Activated CD8-positive, alpha-beta T cell treated with anti-CD3 and anti-CD28 coated beads for 36 hours (primary cell): ENCODE results near the gene MAGI3. TPM values are rescaled to one million over a fixed set of nuclear protein-coding genes. Genes with fewer than 3 reads are reported as not detected.

Experiments
- ATAC-seq: fragments of 200-7000 bp; cut with Tn5 transposase; one replicate; pipeline ENCODE4 v1.10.0; 2021; ENCODE audit warnings: mild to moderate bottlenecking, moderate library complexity
- CTCF ChIA-PET: fragments of 350-600 bp; sonication (Branson Sonifier 250); formaldehyde crosslinking; loops from one replicate; lab custom pipeline; 2021; ENCODE audit warnings: antibody characterized with exemption; lab: Charles Lee
- POLR2A ChIA-PET: fragments of 350-600 bp; sonication (Branson Sonifier 250); formaldehyde crosslinking; loops from one replicate; lab custom pipeline; 2021; ENCODE audit warnings: antibody characterized with exemption; lab: Charles Lee
- DNase-seq: peaks from one replicate; pipeline ENCODE4 v3.0.0-alpha.2; 2020
- H3K27ac Mint-ChIP-seq: one replicate; pipeline ENCODE4 v1.8.0; 2021; ENCODE audit warnings: mild to moderate bottlenecking, mixed read lengths
- H3K27me3 Mint-ChIP-seq: one replicate; pipeline ENCODE4 v1.8.0; 2021; ENCODE audit warnings: mixed read lengths
- H3K36me3 Mint-ChIP-seq: one replicate; pipeline ENCODE4 v1.8.0; 2021; ENCODE audit warnings: low read depth, mixed read lengths
- H3K4me1 Mint-ChIP-seq: one replicate; pipeline ENCODE4 v1.8.0; 2021; ENCODE audit warnings: low read depth, mixed read lengths
- H3K4me3 Mint-ChIP-seq: one replicate; pipeline ENCODE4 v1.8.0; 2021; ENCODE audit warnings: mild to moderate bottlenecking, moderate library complexity, mixed read lengths
- H3K9me3 Mint-ChIP-seq: one replicate; pipeline ENCODE4 v1.8.0; 2021; ENCODE audit warnings: mixed read lengths
- CTCF ChIP-seq: fragments of 200-600 bp; IDR thresholded peaks from one replicate; pipeline ENCODE4 v1.8.0; 2022; ENCODE audit warnings: antibody characterized with exemption, mild to moderate bottlenecking
- intact Hi-C: fragments of 100-400 bp; cut with micrococcal nuclease; formaldehyde crosslinking; loops from one replicate; pipeline ENCODE4 v1.10.0; 2022
- total RNA-seq, 2 experiments: library from RNA; stranded (reverse); gene quantifications; one replicate each; pipeline ENCODE4 v1.2.3, GENCODE V29; 2021

The MAGI3 gene
- total RNA-seq, 2 experiments from 2014 or later: 2.5 to 3.1 TPM

- Mint-ChIP-seq H3K4me3 (no peak overlapping the region), H3K36me3 (no peaks in the 10 kb centered on the region), H3K27ac (no peak overlapping the region), H3K9me3 (no peaks in the 10 kb centered on the region), H3K27me3 (no peaks in the 10 kb centered on the region), H3K4me1 (no peaks in the 10 kb centered on the region)
- no peak for ATAC-seq
- no peak for DNase-seq
- ChIA-PET CTCF (no interaction called here), POLR2A (no interaction called here)
- no peak for TF ChIP-seq CTCF
- intact Hi-C loops: no loop called here
These were observed 266.8 kb downstream of the MAGI3 start for GRCh38 chr1:113657126-113657525.

- no peaks in the 10 kb centered on the region for H3K36me3 Mint-ChIP-seq
- no peaks in the 10 kb centered on the region for H3K4me1 Mint-ChIP-seq
- no peaks in the 10 kb centered on the region for H3K27me3 Mint-ChIP-seq
- ATAC-seq: no peak
- POLR2A ChIA-PET: no interaction called here
- intact Hi-C loops: no loop called here
- H3K27ac Mint-ChIP-seq: no peak overlapping the region
- CTCF ChIA-PET: no interaction called here
- H3K9me3 Mint-ChIP-seq: no peaks in the 10 kb centered on the region
- DNase-seq: no peak
- TF ChIP-seq CTCF: no peak
- H3K4me3 Mint-ChIP-seq: no peak overlapping the region
These were observed 267.3 kb downstream of the MAGI3 start for GRCh38 chr1:113657556-113658063.

GRCh38 chr1:113659035-113659434 is 268.7 kb downstream of the MAGI3 start:
- DNase-seq (no peak), ATAC-seq (no peak)
- Mint-ChIP-seq H3K4me1 (no peaks in the 10 kb centered on the region), H3K27me3 (no peaks in the 10 kb centered on the region), H3K36me3 (no peaks in the 10 kb centered on the region), H3K27ac (no peak overlapping the region), H3K4me3 (no peak overlapping the region), H3K9me3 (no peaks in the 10 kb centered on the region)
- CTCF ChIA-PET: no interaction called here
- POLR2A ChIA-PET: no interaction called here
- intact Hi-C loops: no loop called here
- TF ChIP-seq CTCF: no peak

GRCh38 chr1:113659556-113659955 is 269.2 kb downstream of the MAGI3 start:
- Mint-ChIP-seq H3K4me1 (no peaks in the 10 kb centered on the region), H3K9me3 (no peaks in the 10 kb centered on the region), H3K27ac (no peak overlapping the region), H3K36me3 (no peaks in the 10 kb centered on the region), H3K27me3 (no peaks in the 10 kb centered on the region), H3K4me3 (no peak overlapping the region)
- intact Hi-C loops: no loop called here
- ChIA-PET CTCF (no interaction called here), POLR2A (interaction anchor here (1.3 kb wide), 1 partner anchor 11 kb away, joined by 3 read pairs; no protein-coding TSS in a partner anchor)
- no peak for TF ChIP-seq CTCF
- no peak for DNase-seq
- no peak for ATAC-seq

DNA sequence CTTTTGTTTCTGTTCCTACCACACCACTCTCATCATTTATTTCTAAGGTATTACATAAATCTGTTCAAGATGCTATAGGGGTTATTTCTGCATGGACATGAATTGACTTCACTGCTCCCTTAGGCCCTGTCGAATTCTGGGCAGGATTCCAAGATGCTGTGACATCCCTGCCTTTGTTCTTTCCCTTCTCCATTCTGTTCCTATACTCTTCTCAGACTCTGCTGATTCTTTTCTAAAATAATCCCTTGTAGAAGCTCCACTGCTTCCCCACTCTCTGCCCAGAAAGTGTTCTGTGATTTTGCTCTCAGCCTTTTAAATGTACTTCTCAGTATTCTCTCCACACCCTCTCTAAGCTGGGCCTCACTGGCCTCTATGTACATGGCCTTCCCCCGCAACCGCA is 269.8 kb downstream of the MAGI3 start:
- Mint-ChIP-seq H3K4me1 (no peaks in the 10 kb centered on the region), H3K9me3 (no peaks in the 10 kb centered on the region), H3K27me3 (no peaks in the 10 kb centered on the region), H3K4me3 (no peak overlapping the region), H3K36me3 (no peaks in the 10 kb centered on the region), H3K27ac (no peak overlapping the region)
- ChIA-PET CTCF (no interaction called here), POLR2A (interaction anchor here (1.3 kb wide), 1 partner anchor 11 kb away, joined by 3 read pairs; no protein-coding TSS in a partner anchor)
- TF ChIP-seq CTCF: no peak
- DNase-seq (no peak), ATAC-seq (no peak)
- intact Hi-C loops: no loop called here
